Ovary (tissue), 3 donors: ENCODE data around the gene SPATA13.

Source experiments
- EP300 ChIP-seq: sonication (generic); formaldehyde crosslinking; IDR thresholded peaks from one replicate; pipeline ENCODE4 v1.6.1; 2017; ENCODE audit warnings: antibody characterized with exemption
- POLR2A ChIP-seq: fragments of 450-650 bp; IDR thresholded peaks from one replicate; pipeline ENCODE4 v1.6.1; 2017; ENCODE audit warnings: antibody characterized with exemption, mild to moderate bottlenecking, moderate library complexity
- TF ChIP-seq, protein P1 (sequence below), 3 donors: fragments of 450-650 bp in 2 of 3; fragments of 200-600 bp in 1 of 3; IDR thresholded peaks; one replicate each; pipeline versions ENCODE4 v1.5.1 to v1.8.0; 2016 to 2022; ENCODE audit warnings: antibody characterized with exemption in 3 of 3, mild to moderate bottlenecking in 1 of 3
- donor health status: DM: no; HTN: no; CAD: no.

GRCh38 chr13:24184265-24184841, 23.8 kb downstream of the SPATA13 start:
- TF ChIP-seq, protein P1, sequence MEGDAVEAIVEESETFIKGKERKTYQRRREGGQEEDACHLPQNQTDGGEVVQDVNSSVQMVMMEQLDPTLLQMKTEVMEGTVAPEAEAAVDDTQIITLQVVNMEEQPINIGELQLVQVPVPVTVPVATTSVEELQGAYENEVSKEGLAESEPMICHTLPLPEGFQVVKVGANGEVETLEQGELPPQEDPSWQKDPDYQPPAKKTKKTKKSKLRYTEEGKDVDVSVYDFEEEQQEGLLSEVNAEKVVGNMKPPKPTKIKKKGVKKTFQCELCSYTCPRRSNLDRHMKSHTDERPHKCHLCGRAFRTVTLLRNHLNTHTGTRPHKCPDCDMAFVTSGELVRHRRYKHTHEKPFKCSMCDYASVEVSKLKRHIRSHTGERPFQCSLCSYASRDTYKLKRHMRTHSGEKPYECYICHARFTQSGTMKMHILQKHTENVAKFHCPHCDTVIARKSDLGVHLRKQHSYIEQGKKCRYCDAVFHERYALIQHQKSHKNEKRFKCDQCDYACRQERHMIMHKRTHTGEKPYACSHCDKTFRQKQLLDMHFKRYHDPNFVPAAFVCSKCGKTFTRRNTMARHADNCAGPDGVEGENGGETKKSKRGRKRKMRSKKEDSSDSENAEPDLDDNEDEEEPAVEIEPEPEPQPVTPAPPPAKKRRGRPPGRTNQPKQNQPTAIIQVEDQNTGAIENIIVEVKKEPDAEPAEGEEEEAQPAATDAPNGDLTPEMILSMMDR (IDR thresholded peaks at IDR 0.05) = no peak
- TF ChIP-seq POLR2A (no peak), EP300 (no peak)
